GM12878 (cell line): ENCODE measurements around the gene TRIM17. TPM values are rescaled to one million over a fixed set of nuclear protein-coding genes. Genes with fewer than 3 reads are reported as not detected.

ENCODE experiments used
- ATAC-seq: fragments of 200-7000 bp; cut with Tn5 transposase; 3 replicates; pipeline ENCODE4 v1.9.1; 2020; ENCODE audit warnings: mild to moderate bottlenecking, moderate library complexity
- BruUV-seq: library from RNA; stranded (reverse); fragments of 400-500 nt; replicated peaks from 2 replicates; lab custom pipeline; 2021; lab: Mats Ljungman, UMichigan
- CTCF ChIA-PET: fragments of 300-600 bp; sonication (Branson Sonifier 250); formaldehyde crosslinking; extraction: SDS; loops from one replicate; lab custom pipeline; 2021; ENCODE audit warnings: inconsistent platforms; lab: Yijun Ruan, JAX
- POLR2A ChIA-PET: fragments of 350-600 bp; formaldehyde crosslinking; extraction: SDS; loops from one replicate; lab custom pipeline; 2021; ENCODE audit warnings: inconsistent platforms; lab: Charles Lee
- RAD21 ChIA-PET: fragments of 300-600 bp; sonication (Branson Sonifier 250); formaldehyde crosslinking; loops from one replicate; lab custom pipeline; 2023; ENCODE audit warnings: antibody characterized with exemption; ENCODE audit not compliant: unreplicated experiment; lab: Charles Lee
- SMC1A ChIA-PET: fragments of 300-600 bp; sonication (Branson Sonifier 250); formaldehyde crosslinking; loops from one replicate; lab custom pipeline; 2023; ENCODE audit not compliant: unreplicated experiment, uncharacterized antibody; lab: Charles Lee
- DNase-seq: peaks from one replicate; pipeline ENCODE4 v3.0.0-alpha.2; 2011; ENCODE audit warnings: low read depth, low spot score
- FAIRE-seq: peaks from 3 replicates; lab custom pipeline; 2011; peaks lifted over from hg19 to GRCh38; lab: Jason Lieb, UNC
- H2AFZ ChIP-seq: 2 replicates; pipeline ENCODE4 v1.6.0; 2011; ENCODE audit warnings: low read depth, low read length, control low read depth; ENCODE audit not compliant: control insufficient read depth
- H3K27ac ChIP-seq: 2 replicates; pipeline ENCODE4 v1.5.1; 2011; ENCODE audit warnings: control low read depth; ENCODE audit not compliant: control insufficient read depth, insufficient read depth
- H3K27me3 ChIP-seq, 2 experiments: replicated peaks in 1 of 2; 2 replicates each; pipeline versions ENCODE4 v1.6.0 to v1.6.1; 2011; ENCODE audit warnings: low read length in 1 of 2; ENCODE audit not compliant: control insufficient read depth in 2 of 2, insufficient read depth in 2 of 2
- H3K36me3 ChIP-seq, 2 experiments: 2 replicates each; pipeline ENCODE4 v1.5.1; 2011; ENCODE audit warnings: low read length in 1 of 2; ENCODE audit not compliant: control insufficient read depth in 2 of 2, insufficient read depth in 2 of 2
- H3K4me1 ChIP-seq: 2 replicates; pipeline ENCODE4 v1.6.1; 2011; ENCODE audit warnings: mild to moderate bottlenecking, low read length, moderate library complexity, mixed read lengths; ENCODE audit not compliant: control insufficient read depth, insufficient read depth
- H3K4me2 ChIP-seq: 2 replicates; pipeline ENCODE4 v1.6.0; 2011; ENCODE audit warnings: control low read depth; ENCODE audit not compliant: control insufficient read depth, insufficient read depth
- H3K4me3 ChIP-seq: fragments of 200-600 bp; sonication (generic); 2 replicates; pipeline ENCODE4 v1.5.1; 2016
- H3K79me2 ChIP-seq: 2 replicates; pipeline ENCODE4 v1.6.0; 2011; ENCODE audit warnings: low read length; ENCODE audit not compliant: control insufficient read depth, insufficient read depth
- H3K9ac ChIP-seq: 2 replicates; pipeline ENCODE4 v1.8.0; 2011; ENCODE audit warnings: low read length, control low read depth, mixed read lengths; ENCODE audit not compliant: control insufficient read depth, insufficient read depth
- H3K9me3 ChIP-seq: replicated peaks from 3 replicates; pipeline ENCODE4 v1.5.1; 2011; ENCODE audit warnings: mild to moderate bottlenecking, low read length; ENCODE audit not compliant: control insufficient read depth, insufficient read depth
- H4K20me1 ChIP-seq: 2 replicates; pipeline ENCODE4 v1.6.0; 2011; ENCODE audit not compliant: control insufficient read depth, insufficient read depth
- ATF3 ChIP-seq: IDR thresholded peaks from 2 replicates; pipeline ENCODE4 v1.6.1; 2011; ENCODE audit warnings: low read depth, mild to moderate bottlenecking, low read length, moderate library complexity, borderline replicate concordance; ENCODE audit errors: extremely low read depth
- CBX5 ChIP-seq: sonication (generic); IDR thresholded peaks from 2 replicates; pipeline ENCODE4 v1.6.1; 2016; ENCODE audit warnings: low read depth, moderate library complexity, mild to moderate bottlenecking, inconsistent platforms
- GABPA ChIP-seq: IDR thresholded peaks from 2 replicates; pipeline ENCODE4 v1.6.1; 2014; ENCODE audit warnings: antibody characterized with exemption, low read depth, mild to moderate bottlenecking, inconsistent platforms
- HSF1 ChIP-seq: fragments of 150-350 bp; IDR thresholded peaks from 2 replicates; pipeline ENCODE4 v1.6.1; 2014; ENCODE audit warnings: mild to moderate bottlenecking, low read depth, low read length
- KDM1A ChIP-seq: fragments of 200-600 bp; sonication (generic); IDR thresholded peaks from 2 replicates; pipeline ENCODE4 v1.6.1; 2016; ENCODE audit warnings: borderline replicate concordance
- NKRF ChIP-seq: fragments of 450-650 bp; conservative IDR thresholded peaks from 2 replicates; pipeline ENCODE4 v1.6.1; 2017; ENCODE audit warnings: mild to moderate bottlenecking, moderate library complexity
- SIN3A ChIP-seq: IDR thresholded peaks from 2 replicates; pipeline ENCODE4 v1.6.1; 2012; ENCODE audit warnings: low read depth, low read length, improper control_type of control experiment
- SUPT20H ChIP-seq: IDR thresholded peaks from 2 replicates; pipeline ENCODE4 v1.6.1; 2011; ENCODE audit warnings: low read depth, mild to moderate bottlenecking, low read length, moderate library complexity, borderline replicate concordance; ENCODE audit not compliant: control insufficient read depth
- TCF3 ChIP-seq: IDR thresholded peaks from 2 replicates; pipeline ENCODE4 v1.6.1; 2012; ENCODE audit warnings: low read depth, mild to moderate bottlenecking, low read length, borderline replicate concordance; ENCODE audit not compliant: insufficient read depth
- ZBED1 ChIP-seq: IDR thresholded peaks from 2 replicates; pipeline ENCODE4 v1.6.1; 2016; ENCODE audit warnings: borderline replicate concordance
- ZBTB11 ChIP-seq: fragments of 450-650 bp; formaldehyde crosslinking; IDR thresholded peaks from 2 replicates; pipeline ENCODE4 v1.5.0; 2022; ENCODE audit warnings: mild to moderate bottlenecking, missing genetic modification characterization
- ZNF207 ChIP-seq: fragments of 450-650 bp; IDR thresholded peaks from 2 replicates; pipeline ENCODE4 v1.6.1; 2014; ENCODE audit warnings: antibody characterized with exemption, mild to moderate bottlenecking, borderline replicate concordance
- WGBS: methylation state at CpG from one replicate; pipeline ENCODE4 v1.1.6; 2016; ENCODE audit warnings: low lambda C conversion rate; ENCODE audit not compliant: insufficient replicate concordance, insufficient coverage; ENCODE audit errors: missing lambda C conversion rate; 5-methylcytosine and 5-hydroxymethylcytosine counted together
- in situ Hi-C: fragments of 300-500 bp; cut with MboI; formaldehyde crosslinking; loops from 9 replicates; pipeline ENCODE4 v1.14.3; 2018; ENCODE audit warnings: mixed read lengths
- intact Hi-C: fragments of 100-400 bp; cut with micrococcal nuclease; formaldehyde crosslinking; loops from one replicate; pipeline ENCODE4 v1.14.2; 2022; ENCODE audit not compliant: unreplicated experiment
- polyA plus RNA-seq, 11 experiments: library from polyadenylated mRNA; depleted of rRNA in 4 of 11; unstranded in 6 of 11; stranded (reverse) in 5 of 11; fragments of >200 nt; fragmentation: Nextera tagmentation in 4 of 11; fragmentation: Illumina TruSeq in 1 of 11; extraction: Ambion mirVana in 4 of 11; extraction: Trizol in 1 of 11; gene quantifications; 1 replicate in 1 of 11; 2 replicates in 10 of 11; pipeline versions ENCODE4 v1.2.1 to v1.2.3, GENCODE V29; 2011 to 2016; ENCODE audit warnings: inconsistent platforms in 2 of 11, missing spikeins in 2 of 11, low read depth in 1 of 11
- total RNA-seq, 4 experiments: library from RNA; depleted of rRNA in 3 of 4; stranded (reverse); fragments of >200 nt in 3 of 4; fragmentation: Illumina TruSeq in 1 of 4; extraction: Trizol in 1 of 4; gene quantifications; 2 replicates each; pipeline versions ENCODE4 v1.2.1 to v1.2.3, GENCODE V29; 2013 to 2021

TRIM17 gene
- total and polyA plus RNA-seq, 10 of the 15 experiments (the other 5 are each of a cell fraction or from before 2014, with no cell fraction given), result 0.16 to 0.32 TPM; not detected in 8

- Histone ChIP-seq H3K9me3 (no peaks in the 10 kb centered on the region), H3K4me3 (no peak overlapping the region), H3K36me3 (no peaks in the 10 kb centered on the region), H3K4me1 (no peaks in the 10 kb centered on the region), H3K79me2 (no peaks in the 10 kb centered on the region), H3K4me2 (no peak overlapping the region), H3K9ac (no peak overlapping the region), H3K27ac (no peak overlapping the region), H4K20me1 (no peaks in the 10 kb centered on the region), H3K27me3 (peaks cover 3 to 5% of the 10 kb centered on the region in 2 experiments; a peak in 3 of 4 replicates), H2AFZ (no peak overlapping the region)
- no TSS peak for BruUV-seq
- WGBS, result 51% methylated on average over 10 of the region's 12 CpGs
- ChIA-PET RAD21 (no interaction called here), SMC1A (no interaction called here), POLR2A (no interaction called here), CTCF (no interaction called here)
- FAIRE-seq (no peak), DNase-seq (no peak), ATAC-seq (no peak)
- in situ Hi-C loops, result no loop called here
- intact Hi-C loops, result no loop called here
- no peak for TF ChIP-seq ZBTB11 (CRISPR knock-in tag)
- TF ChIP-seq KDM1A, result no peak
- no peak for TF ChIP-seq GABPA
- TF ChIP-seq ZNF207, result no peak
- no peak for TF ChIP-seq HSF1
- no peak for TF ChIP-seq ZBED1
- no peak for TF ChIP-seq SIN3A
- no peak for TF ChIP-seq ATF3
- TF ChIP-seq NKRF, result no peak
- no peak for TF ChIP-seq CBX5
- no peak for TF ChIP-seq SUPT20H
- no peak for TF ChIP-seq TCF3
Observed at GRCh38 chr1:228417061-228417460, 400 bp upstream of the TRIM17 start.
